ENCODE data around the gene AVP.

Gene AVP

GRCh38 chr20:3103369-3104032 is 19.0 kb upstream of the AVP start:
- Histone ChIP-seq H3K9ac (no peak overlapping the region), H3K27ac (no peak overlapping the region), H3K27me3 (no peaks in the 10 kb centered on the region), H3K4me1 (peaks cover 13 to 39% (median 32%) of the 10 kb centered on the region in 10 experiments; a peak in 19 of 20 replicates), H4K20me1 (no peaks in the 10 kb centered on the region; a peak in 1 of 22 replicates), H3K9me3 (replicated peaks in 1 of 11) (no peaks in the 10 kb centered on the region), H3K4me2 (peak overlapping the region in 1 of 11 experiments; percentile 51; a peak in 1 of 22 replicates), H3K36me3 (peaks cover 0 to 19% (median 1%) of the 10 kb centered on the region in 11 experiments; a peak in 4 of 22 replicates), H3K4me3 (no peak overlapping the region)
- no peak for TF ChIP-seq Cebpa-rat (IDR thresholded peaks at IDR 0.05)

- no peaks in the 10 kb centered on the region for H3K27me3 ChIP-seq
- no peaks in the 10 kb centered on the region; a peak in 1 of 22 replicates for H4K20me1 ChIP-seq
- H3K4me3 ChIP-seq: no peak overlapping the region
- TF ChIP-seq Cebpa-rat (IDR thresholded peaks at IDR 0.05): no peak
- peak overlapping the region in 10 of 11 experiments; percentile 1 to 64 (median 44); a peak in 17 of 22 replicates for H3K4me2 ChIP-seq
- H3K27ac ChIP-seq: no peak overlapping the region; a peak in 1 of 22 replicates
- peaks cover 0 to 14% (median 0%) of the 10 kb centered on the region in 11 experiments; a peak in 3 of 22 replicates for H3K36me3 ChIP-seq
- H3K4me1 ChIP-seq: peaks cover 10 to 31% (median 24%) of the 10 kb centered on the region in 10 experiments; a peak in 19 of 20 replicates
- H3K9ac ChIP-seq: no peak overlapping the region
- H3K9me3 ChIP-seq (replicated peaks in 1 of 11): no peaks in the 10 kb centered on the region
These were observed 18.2 kb upstream of the AVP start for GRCh38 chr20:3102575-3103368.

DNA sequence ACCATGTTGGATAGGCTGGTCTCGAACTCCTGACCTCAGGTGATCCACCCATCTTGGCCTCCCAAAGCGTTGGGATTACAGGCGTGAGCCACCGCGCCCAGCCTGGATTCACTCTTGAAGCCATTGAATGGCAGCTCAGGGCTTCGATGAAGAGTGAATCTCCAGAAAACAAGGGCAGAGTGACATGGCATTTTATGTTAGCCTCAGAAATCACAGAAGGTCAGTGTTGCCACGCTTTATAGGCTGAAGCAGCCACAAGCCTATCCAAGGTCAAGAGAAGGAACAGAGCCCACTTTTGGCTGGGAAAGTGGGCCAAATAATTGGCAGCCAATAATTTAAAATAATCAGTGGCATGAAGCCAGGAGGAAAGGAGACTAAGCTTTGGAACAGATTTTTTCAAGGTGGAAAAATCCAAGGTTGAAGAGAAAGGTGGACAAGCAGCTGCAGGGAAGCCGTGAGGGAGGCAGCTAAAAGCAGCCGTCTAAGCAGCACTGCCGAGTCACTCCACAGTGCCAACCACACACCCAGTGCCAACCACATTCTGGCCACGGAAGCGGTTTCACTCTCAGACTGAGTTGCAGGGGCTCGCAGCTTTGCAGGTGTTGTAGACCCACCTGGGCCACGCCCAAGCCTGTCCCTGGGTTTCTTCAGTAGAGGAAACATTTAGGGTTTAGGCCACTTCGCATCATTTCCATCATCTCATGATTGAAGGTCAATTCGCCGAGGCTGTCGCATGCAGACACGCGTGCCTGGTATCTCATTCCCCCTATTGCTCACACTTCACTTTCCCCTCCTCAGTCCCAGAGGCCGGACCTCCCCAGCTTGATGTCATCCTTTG is 17.4 kb upstream of the AVP start:
- no peak overlapping the region for H3K27ac ChIP-seq
- TF ChIP-seq Cebpa-rat (IDR thresholded peaks at IDR 0.05): no peak
- H4K20me1 ChIP-seq: no peaks in the 10 kb centered on the region
- H3K9me3 ChIP-seq (replicated peaks in 1 of 11): no peaks in the 10 kb centered on the region
- H3K36me3 ChIP-seq: peaks cover 0 to 7% (median 0%) of the 10 kb centered on the region in 11 experiments; a peak in 3 of 22 replicates
- H3K4me1 ChIP-seq: peaks cover 10 to 23% (median 16%) of the 10 kb centered on the region in 10 experiments; a peak in 19 of 20 replicates
- H3K9ac ChIP-seq: no peak overlapping the region
- no peaks in the 10 kb centered on the region for H3K27me3 ChIP-seq
- H3K4me3 ChIP-seq: no peak overlapping the region
- peak overlapping the region; percentile 0 to 64 (median 41); a peak in 18 of 22 replicates for H3K4me2 ChIP-seq

DNA sequence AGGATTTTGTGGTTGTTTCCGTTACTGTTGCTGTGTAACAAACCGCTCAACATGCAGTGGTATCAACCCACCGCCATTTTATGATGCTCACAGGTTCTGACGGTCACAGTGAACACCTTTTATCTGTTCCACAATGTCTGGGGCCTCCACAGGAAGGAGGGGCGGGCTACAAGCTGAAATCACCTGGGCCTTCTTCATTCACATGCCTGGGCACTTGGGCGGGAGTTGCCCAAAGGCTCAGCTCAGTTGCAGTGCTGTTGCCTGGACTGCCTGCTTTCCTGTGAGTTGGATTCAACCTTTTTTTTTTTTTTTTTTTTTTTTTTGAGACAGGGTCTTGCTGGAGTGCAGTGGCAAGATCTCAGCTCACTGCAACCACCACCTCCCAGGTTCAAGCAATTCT is 16.7 kb upstream of the AVP start:
- no peaks in the 10 kb centered on the region for H3K27me3 ChIP-seq
- no peak overlapping the region for H3K9ac ChIP-seq
- H3K36me3 ChIP-seq: no peaks in the 10 kb centered on the region; a peak in 1 of 22 replicates
- no peaks in the 10 kb centered on the region for H3K9me3 ChIP-seq (replicated peaks in 1 of 11)
- no peaks in the 10 kb centered on the region for H4K20me1 ChIP-seq
- no peak for TF ChIP-seq Cebpa-rat (IDR thresholded peaks at IDR 0.05)
- no peak overlapping the region for H3K4me3 ChIP-seq
- peak overlapping the region in 2 of 11 experiments; percentile 51 to 64; a peak in 3 of 22 replicates for H3K4me2 ChIP-seq
- H3K4me1 ChIP-seq: peaks cover 7 to 18% (median 11%) of the 10 kb centered on the region in 10 experiments; a peak in 19 of 20 replicates
- no peak overlapping the region for H3K27ac ChIP-seq

DNA sequence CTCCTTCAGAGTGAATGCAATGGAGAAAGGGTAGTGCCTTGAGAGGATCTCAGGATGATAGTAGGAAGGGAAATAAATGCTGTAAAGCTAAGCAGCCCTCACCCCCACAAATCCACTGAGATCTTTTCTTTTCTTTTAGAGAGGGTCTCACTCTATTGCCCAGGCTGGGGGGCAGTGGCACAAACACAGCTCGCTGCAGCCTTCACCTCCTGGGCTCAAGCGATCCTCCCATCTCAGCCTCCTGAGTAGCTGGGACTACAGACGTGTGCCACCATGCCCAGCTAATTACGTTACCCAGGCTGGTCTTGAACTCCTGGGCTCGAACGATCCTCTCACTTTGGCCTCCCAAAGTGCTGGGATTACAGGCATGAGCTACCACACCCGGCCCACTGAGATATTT is 16.0 kb upstream of the AVP start:
- Histone ChIP-seq H3K9me3 (replicated peaks in 1 of 11) (no peaks in the 10 kb centered on the region), H3K4me2 (no peak overlapping the region), H3K36me3 (no peaks in the 10 kb centered on the region), H3K27ac (no peak overlapping the region), H3K4me1 (peaks cover 7 to 18% (median 11%) of the 10 kb centered on the region in 10 experiments; a peak in 19 of 20 replicates), H3K9ac (no peak overlapping the region), H3K27me3 (peaks cover 0 to 6% (median 1%) of the 10 kb centered on the region in 11 experiments; a peak in 10 of 22 replicates), H4K20me1 (no peaks in the 10 kb centered on the region), H3K4me3 (no peak overlapping the region)
- no peak for TF ChIP-seq Cebpa-rat (IDR thresholded peaks at IDR 0.05)

- no peaks in the 10 kb centered on the region for H4K20me1 ChIP-seq
- H3K4me2 ChIP-seq: 0 out of 22 replicates have a peak overlapping the region, but pooled peaks of 1 of the 11 experiments have one; percentile 89
- H3K9ac ChIP-seq: no peak overlapping the region
- no peak for TF ChIP-seq Cebpa-rat (IDR thresholded peaks at IDR 0.05)
- no peak overlapping the region for H3K4me3 ChIP-seq
- no peaks in the 10 kb centered on the region for H3K36me3 ChIP-seq
- H3K27ac ChIP-seq: no peak overlapping the region
- peaks cover 13 to 38% (median 30%) of the 10 kb centered on the region in 10 experiments for H3K4me1 ChIP-seq
- H3K9me3 ChIP-seq (replicated peaks in 1 of 11): peaks cover 0 to 6% (median 0%) of the 10 kb centered on the region in 11 experiments; a peak in 2 of 22 replicates
- peaks cover 40 to 61% (median 55%) of the 10 kb centered on the region in 11 experiments for H3K27me3 ChIP-seq
These were observed 10.5 kb upstream of the AVP start for GRCh38 chr20:3094848-3095629.

GRCh38 chr20:3093861-3094361 is 9.4 kb upstream of the AVP start:
- 0 out of 22 replicates have a peak, but pooled peaks of 1 of the 11 experiments have one; percentile 6 for TF ChIP-seq Cebpa-rat (IDR thresholded peaks at IDR 0.05)
- H3K4me3 ChIP-seq: 0 out of 20 replicates have a peak overlapping the region, but pooled peaks of 2 of the 10 experiments have one; percentile 47 to 67
- H3K9ac ChIP-seq: no peak overlapping the region; a peak in 1 of 22 replicates
- peaks cover 13 to 38% (median 30%) of the 10 kb centered on the region in 10 experiments for H3K4me1 ChIP-seq
- H3K27ac ChIP-seq: peak overlapping the region in 2 of 11 experiments; percentile 12 to 51; a peak in 1 of 22 replicates
- H3K9me3 ChIP-seq (replicated peaks in 1 of 11): peaks cover 0 to 6% (median 0%) of the 10 kb centered on the region in 11 experiments; a peak in 2 of 22 replicates
- H3K4me2 ChIP-seq: peak overlapping the region; percentile 63 to 94 (median 84)
- no peaks in the 10 kb centered on the region for H4K20me1 ChIP-seq
- H3K27me3 ChIP-seq: peaks cover 40 to 61% (median 56%) of the 10 kb centered on the region in 11 experiments
- no peaks in the 10 kb centered on the region for H3K36me3 ChIP-seq
